Lower lobe of right lung (tissue), 2 donors: ENCODE measurements around the gene CACNG6. TPM values are rescaled to one million over a fixed set of nuclear protein-coding genes. Genes with fewer than 3 reads are reported as not detected.
"Not testable (repeated sequence)": the region's sequence is repeated elsewhere in the genome, so short reads cannot be mapped to it uniquely, and the experiment has no call there.

Experiments used
- ATAC-seq, 2 donors: fragments of 200-7000 bp; cut with Tn5 transposase; one replicate each; pipeline ENCODE4 v1.9.1; 2020 to 2022; ENCODE audit warnings: mild to moderate bottlenecking in 2 of 2, moderate library complexity in 2 of 2
- DNase-seq: peaks from one replicate; pipeline ENCODE4 v3.0.0-alpha.2; 2020
- H3K27ac ChIP-seq: fragments of 200-600 bp; one replicate; pipeline ENCODE4 v1.8.0; 2022
- H3K27me3 ChIP-seq: fragments of 200-600 bp; one replicate; pipeline ENCODE4 v1.8.0; 2022; ENCODE audit warnings: low read depth
- H3K36me3 ChIP-seq: fragments of 200-600 bp; one replicate; pipeline ENCODE4 v1.8.0; 2022; ENCODE audit warnings: mild to moderate bottlenecking
- H3K4me1 ChIP-seq: fragments of 200-600 bp; one replicate; pipeline ENCODE4 v1.8.0; 2022
- H3K4me3 ChIP-seq: fragments of 200-600 bp; one replicate; pipeline ENCODE4 v1.8.0; 2022; ENCODE audit warnings: mild to moderate bottlenecking
- H3K9me3 ChIP-seq: fragments of 200-600 bp; one replicate; pipeline ENCODE4 v1.8.0; 2022
- intact Hi-C: fragments of 100-400 bp; cut with DNase I; formaldehyde crosslinking; loops from one replicate; pipeline ENCODE4 v1.11.0; 2022
- total RNA-seq: library from RNA; stranded (reverse); fragmentation: NEBNext Ultra II Directional; extraction: Animal tissue kit (Norgen Biotek cat#: 25700); gene quantifications from one replicate; pipeline ENCODE4 v1.2.1, GENCODE V29; 2021
- TF ChIP-seq, protein P1 (sequence below): fragments of 200-600 bp; IDR thresholded peaks from one replicate; pipeline ENCODE4 v1.8.0; 2022; ENCODE audit warnings: antibody characterized with exemption, mild to moderate bottlenecking
- donor health status: DM: no; HTN: yes; CAD: no; lungs with severe emphysema.

Gene CACNG6
- total RNA-seq, 1 donor from 2014 or later: 2.2 TPM

DNA sequence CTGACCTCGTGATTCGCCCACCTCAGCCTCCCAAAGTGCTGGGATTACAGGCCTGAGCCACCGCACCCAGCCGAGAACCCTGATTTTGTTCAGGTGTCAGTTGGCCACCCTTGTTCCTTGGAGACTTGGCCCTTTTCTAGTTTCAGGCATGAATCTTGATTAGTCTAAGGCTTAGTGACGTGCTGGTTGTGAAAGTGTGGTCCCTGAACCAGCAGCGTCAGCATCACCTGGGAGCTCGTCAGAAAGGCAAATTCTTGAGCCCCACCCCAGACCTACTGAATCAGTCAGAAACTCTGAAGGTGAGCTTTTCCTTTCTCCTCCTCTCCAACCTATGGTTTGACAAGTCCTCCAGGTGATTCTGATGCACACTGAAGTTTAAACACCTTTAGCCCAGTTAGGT, 35.2 kb downstream of the CACNG6 start:
- peaks cover 22% of the 10 kb centered on the region for H3K27me3 ChIP-seq
- TF ChIP-seq, protein P1, sequence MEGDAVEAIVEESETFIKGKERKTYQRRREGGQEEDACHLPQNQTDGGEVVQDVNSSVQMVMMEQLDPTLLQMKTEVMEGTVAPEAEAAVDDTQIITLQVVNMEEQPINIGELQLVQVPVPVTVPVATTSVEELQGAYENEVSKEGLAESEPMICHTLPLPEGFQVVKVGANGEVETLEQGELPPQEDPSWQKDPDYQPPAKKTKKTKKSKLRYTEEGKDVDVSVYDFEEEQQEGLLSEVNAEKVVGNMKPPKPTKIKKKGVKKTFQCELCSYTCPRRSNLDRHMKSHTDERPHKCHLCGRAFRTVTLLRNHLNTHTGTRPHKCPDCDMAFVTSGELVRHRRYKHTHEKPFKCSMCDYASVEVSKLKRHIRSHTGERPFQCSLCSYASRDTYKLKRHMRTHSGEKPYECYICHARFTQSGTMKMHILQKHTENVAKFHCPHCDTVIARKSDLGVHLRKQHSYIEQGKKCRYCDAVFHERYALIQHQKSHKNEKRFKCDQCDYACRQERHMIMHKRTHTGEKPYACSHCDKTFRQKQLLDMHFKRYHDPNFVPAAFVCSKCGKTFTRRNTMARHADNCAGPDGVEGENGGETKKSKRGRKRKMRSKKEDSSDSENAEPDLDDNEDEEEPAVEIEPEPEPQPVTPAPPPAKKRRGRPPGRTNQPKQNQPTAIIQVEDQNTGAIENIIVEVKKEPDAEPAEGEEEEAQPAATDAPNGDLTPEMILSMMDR: no peak
- H3K4me1 ChIP-seq: peaks cover 7% of the 10 kb centered on the region
- no peak overlapping the region for H3K4me3 ChIP-seq
- intact Hi-C loops: no loop called here
- ATAC-seq: no peak
- H3K27ac ChIP-seq: no peak overlapping the region
- no peaks in the 10 kb centered on the region for H3K36me3 ChIP-seq
- H3K9me3 ChIP-seq: no peaks in the 10 kb centered on the region
- DNase-seq: no peak

DNA sequence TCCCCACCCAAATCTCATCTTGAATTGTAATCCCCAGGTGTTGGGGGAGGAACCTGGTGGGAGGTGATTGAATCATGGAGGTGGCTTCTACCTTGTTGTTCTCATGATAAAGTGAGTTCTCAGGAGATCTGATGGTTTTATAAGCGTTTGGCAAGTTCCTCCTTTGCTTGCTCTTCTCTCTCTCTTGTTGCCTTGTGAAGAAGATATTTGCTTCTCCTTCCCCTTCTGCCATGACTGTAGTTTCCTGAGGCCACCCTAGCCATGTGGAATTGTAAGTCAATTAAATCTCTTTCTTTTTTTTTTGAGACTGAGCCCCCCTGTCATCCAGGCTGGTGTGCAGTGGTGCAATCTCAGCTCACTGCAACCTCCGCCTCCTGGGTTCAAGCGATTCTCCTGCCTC, 37.9 kb downstream of the CACNG6 start:
- intact Hi-C loops: no loop called here
- peaks cover 11% of the 10 kb centered on the region for H3K27me3 ChIP-seq
- H3K36me3 ChIP-seq: no peaks in the 10 kb centered on the region
- no peak overlapping the region for H3K4me3 ChIP-seq
- DNase-seq (no peak), ATAC-seq (no peak)
- TF ChIP-seq, protein P1: no peak
- no peaks in the 10 kb centered on the region for H3K4me1 ChIP-seq
- no peaks in the 10 kb centered on the region for H3K9me3 ChIP-seq
- no peak overlapping the region for H3K27ac ChIP-seq

DNA sequence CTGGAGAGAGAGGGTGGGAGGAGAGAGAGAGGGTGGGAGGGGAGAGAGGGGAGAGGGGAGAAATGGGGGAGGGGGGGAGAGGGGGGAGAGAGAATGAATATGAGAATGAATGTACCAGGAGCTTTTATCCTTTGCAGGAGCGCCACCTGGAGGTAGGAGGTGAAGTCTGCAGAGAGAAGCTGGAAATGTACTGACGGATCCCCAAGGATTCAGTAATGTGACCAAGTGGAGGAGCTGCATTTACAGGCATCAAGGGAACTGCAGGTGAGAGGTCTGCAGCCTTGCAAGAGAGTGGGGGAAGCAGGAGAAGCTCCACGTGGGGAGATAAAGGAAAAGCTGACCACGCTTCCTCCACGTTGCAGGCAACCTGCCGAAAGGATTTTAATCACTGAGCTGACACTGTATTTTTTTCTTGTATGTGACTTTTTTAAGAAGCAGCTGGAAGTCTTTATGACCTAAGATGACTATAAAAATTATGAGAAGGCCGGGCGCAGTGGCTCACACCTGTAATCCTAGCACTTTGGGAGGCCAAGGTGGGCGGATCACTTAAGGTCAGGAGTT, 38.6 kb downstream of the CACNG6 start:
- no peaks in the 10 kb centered on the region for H3K4me1 ChIP-seq
- DNase-seq (peak; percentile 61), ATAC-seq (peak; percentile 57 to 67)
- no peaks in the 10 kb centered on the region for H3K9me3 ChIP-seq
- no peak overlapping the region for H3K27ac ChIP-seq
- TF ChIP-seq, protein P1: peak; percentile 60
- intact Hi-C loops: no loop called here
- H3K27me3 ChIP-seq: peaks cover 11% of the 10 kb centered on the region
- H3K4me3 ChIP-seq: no peak overlapping the region
- no peaks in the 10 kb centered on the region for H3K36me3 ChIP-seq

DNA sequence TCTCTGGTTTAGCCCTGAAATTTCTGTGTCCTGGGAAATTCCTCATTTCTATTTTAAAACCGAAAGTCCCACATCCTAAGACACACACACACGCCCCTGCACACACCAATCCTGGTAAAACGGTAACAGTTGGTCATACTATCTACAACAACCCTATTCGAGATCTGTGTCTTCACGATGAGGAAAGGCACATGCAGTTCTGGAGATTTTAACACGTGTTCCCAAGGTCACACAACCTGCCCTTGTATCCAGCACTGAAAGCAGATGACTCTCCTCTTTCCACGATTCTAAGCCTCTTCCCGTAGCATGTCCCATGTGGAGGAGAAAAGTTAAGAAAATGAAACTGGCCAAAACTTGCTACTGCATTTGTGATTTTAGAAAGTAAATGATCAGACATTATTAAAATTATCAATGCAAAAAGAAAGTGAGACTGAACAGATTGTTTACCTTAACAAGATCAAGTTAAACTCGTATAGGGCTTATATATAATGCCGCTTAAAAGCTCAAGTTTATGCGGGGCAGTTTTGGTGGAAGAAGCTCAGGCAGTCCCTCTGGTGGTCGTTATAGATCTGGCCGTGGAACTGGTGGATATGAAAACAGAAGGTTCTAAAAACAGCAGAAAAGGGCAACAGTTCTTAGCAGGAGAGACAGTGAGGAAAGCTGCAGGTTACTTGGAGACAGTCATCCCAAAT, 39.6 kb downstream of the CACNG6 start:
- intact Hi-C loops: no loop called here
- H3K4me3 ChIP-seq: peak overlapping the region; percentile 19
- ATAC-seq (no peak), DNase-seq (no peak)
- TF ChIP-seq, protein P1: peak; percentile 26
- no peaks in the 10 kb centered on the region for H3K36me3 ChIP-seq
- peaks cover 11% of the 10 kb centered on the region for H3K27me3 ChIP-seq
- no peaks in the 10 kb centered on the region for H3K4me1 ChIP-seq
- H3K9me3 ChIP-seq: no peaks in the 10 kb centered on the region
- no peak overlapping the region for H3K27ac ChIP-seq

DNA sequence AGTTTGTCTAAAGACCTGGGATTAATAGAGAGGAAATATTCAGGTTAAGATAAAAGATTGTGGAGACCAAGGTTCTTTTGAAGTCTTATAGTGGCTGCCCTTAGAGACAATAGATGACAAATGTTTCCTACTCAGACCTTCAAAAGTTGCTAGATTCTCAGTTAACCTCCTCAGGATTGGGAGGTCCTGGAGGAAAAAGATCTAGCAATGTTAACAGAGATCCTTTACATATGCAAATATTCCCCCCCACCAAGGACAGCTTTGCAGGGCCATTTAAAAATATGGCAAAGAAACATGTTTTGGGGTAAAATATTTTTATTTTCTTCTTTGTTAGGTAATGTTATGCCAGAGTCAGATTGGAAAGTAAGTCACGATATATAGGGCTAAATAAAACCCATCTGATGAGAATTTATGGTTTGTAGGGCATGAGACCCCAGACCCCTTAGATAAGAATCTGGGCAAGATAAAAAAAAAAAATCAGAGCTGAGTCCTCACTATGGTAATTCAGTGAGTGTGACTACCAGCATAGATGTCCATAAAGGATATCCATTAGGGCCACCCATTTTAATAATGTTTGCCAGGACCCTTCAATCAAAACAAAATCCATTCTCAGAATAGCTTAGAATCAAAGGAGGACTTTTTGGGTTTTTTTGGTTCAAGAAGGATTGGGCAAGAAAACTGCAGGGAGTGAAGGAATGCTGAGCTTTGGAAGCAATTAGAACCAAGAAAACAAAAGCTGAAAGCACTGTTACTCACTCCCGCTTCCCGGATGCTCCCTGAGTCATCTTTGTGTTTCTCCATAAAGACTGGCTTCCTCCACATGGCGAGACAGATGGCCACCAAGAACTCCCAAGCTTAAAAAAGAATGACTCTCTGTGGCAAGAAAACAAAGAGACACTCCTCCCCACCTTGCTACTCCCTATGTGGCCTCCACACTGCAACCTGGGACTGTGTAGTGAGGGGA, 44.1 kb downstream of the CACNG6 start:
- TF ChIP-seq, protein P1: no peak
- Histone ChIP-seq H3K36me3 (no peaks in the 10 kb centered on the region), H3K4me3 (no peak overlapping the region), H3K4me1 (no peaks in the 10 kb centered on the region), H3K27me3 (peaks cover under 1% of the 10 kb centered on the region), H3K9me3 (no peaks in the 10 kb centered on the region), H3K27ac (no peak overlapping the region)
- intact Hi-C loops: no loop called here
- no peak for ATAC-seq
- DNase-seq: no peak

DNA sequence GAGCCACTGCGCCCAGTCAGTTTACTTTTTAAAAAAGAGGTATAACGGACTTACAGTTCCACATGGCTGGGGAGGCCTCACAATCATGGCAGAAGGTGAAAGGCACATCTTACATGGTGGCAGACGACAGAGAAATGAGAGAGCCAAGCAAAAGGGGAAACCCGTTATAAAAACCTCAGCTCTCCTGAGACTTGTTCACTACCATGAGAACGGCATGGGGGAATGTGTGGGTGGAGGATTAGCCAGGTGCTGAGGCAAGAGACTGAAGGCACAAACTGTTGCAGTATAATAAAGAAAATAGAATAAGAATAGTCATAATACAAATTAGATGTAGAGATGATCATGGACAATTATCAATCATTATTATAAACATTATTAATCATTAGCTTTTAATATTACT, 45.1 kb downstream of the CACNG6 start:
- H3K27me3 ChIP-seq, intact Hi-C loops, H3K9me3 ChIP-seq, DNase-seq, H3K36me3 ChIP-seq, H3K4me3 ChIP-seq, H3K27ac ChIP-seq, H3K4me1 ChIP-seq, ATAC-seq: not testable (repeated sequence)
